ENCODE data around the gene USP37.

DNA sequence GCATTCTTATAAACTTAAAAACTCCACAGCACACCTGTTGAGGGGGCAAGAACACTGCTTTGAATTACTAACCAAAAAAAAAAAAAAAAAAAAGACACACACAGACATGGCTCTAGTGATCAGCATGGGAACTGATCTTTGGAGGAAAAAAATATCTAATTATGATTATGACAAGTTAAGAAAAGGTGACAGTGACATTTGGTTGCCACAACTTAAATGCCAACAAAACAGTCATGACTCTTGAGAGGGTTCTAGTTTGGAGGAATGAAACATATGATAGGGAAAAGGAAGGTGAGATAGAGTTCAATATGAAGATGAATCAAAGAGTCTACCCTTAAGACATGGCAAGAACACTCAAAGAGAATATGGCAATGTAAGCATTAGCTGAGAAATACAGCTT lies 20.6 kb downstream of the USP37 start:
- TF ChIP-seq, protein P1, sequence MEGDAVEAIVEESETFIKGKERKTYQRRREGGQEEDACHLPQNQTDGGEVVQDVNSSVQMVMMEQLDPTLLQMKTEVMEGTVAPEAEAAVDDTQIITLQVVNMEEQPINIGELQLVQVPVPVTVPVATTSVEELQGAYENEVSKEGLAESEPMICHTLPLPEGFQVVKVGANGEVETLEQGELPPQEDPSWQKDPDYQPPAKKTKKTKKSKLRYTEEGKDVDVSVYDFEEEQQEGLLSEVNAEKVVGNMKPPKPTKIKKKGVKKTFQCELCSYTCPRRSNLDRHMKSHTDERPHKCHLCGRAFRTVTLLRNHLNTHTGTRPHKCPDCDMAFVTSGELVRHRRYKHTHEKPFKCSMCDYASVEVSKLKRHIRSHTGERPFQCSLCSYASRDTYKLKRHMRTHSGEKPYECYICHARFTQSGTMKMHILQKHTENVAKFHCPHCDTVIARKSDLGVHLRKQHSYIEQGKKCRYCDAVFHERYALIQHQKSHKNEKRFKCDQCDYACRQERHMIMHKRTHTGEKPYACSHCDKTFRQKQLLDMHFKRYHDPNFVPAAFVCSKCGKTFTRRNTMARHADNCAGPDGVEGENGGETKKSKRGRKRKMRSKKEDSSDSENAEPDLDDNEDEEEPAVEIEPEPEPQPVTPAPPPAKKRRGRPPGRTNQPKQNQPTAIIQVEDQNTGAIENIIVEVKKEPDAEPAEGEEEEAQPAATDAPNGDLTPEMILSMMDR (IDR thresholded peaks at IDR 0.05; ENCODE audit: insufficient read depth, low read length, poor library complexity, severe bottlenecking) = no peak
- TF ChIP-seq EZH2phosphoT487 (conservative IDR thresholded peaks at IDR 0.05; ENCODE audit: low read length) = no peak
